HG02981 (cell line): ENCODE measurements around the gene NIN.

ENCODE experiments used
- ATAC-seq: cut with Tn5 transposase; IDR thresholded peaks from one replicate; pipeline ENCODE4 v1.9.1; 2021; ENCODE audit warnings: mild to moderate bottlenecking, moderate library complexity; ENCODE audit not compliant: unreplicated experiment

The NIN gene, protein sequence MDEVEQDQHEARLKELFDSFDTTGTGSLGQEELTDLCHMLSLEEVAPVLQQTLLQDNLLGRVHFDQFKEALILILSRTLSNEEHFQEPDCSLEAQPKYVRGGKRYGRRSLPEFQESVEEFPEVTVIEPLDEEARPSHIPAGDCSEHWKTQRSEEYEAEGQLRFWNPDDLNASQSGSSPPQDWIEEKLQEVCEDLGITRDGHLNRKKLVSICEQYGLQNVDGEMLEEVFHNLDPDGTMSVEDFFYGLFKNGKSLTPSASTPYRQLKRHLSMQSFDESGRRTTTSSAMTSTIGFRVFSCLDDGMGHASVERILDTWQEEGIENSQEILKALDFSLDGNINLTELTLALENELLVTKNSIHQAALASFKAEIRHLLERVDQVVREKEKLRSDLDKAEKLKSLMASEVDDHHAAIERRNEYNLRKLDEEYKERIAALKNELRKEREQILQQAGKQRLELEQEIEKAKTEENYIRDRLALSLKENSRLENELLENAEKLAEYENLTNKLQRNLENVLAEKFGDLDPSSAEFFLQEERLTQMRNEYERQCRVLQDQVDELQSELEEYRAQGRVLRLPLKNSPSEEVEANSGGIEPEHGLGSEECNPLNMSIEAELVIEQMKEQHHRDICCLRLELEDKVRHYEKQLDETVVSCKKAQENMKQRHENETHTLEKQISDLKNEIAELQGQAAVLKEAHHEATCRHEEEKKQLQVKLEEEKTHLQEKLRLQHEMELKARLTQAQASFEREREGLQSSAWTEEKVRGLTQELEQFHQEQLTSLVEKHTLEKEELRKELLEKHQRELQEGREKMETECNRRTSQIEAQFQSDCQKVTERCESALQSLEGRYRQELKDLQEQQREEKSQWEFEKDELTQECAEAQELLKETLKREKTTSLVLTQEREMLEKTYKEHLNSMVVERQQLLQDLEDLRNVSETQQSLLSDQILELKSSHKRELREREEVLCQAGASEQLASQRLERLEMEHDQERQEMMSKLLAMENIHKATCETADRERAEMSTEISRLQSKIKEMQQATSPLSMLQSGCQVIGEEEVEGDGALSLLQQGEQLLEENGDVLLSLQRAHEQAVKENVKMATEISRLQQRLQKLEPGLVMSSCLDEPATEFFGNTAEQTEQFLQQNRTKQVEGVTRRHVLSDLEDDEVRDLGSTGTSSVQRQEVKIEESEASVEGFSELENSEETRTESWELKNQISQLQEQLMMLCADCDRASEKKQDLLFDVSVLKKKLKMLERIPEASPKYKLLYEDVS (N-terminal part only)

DNA sequence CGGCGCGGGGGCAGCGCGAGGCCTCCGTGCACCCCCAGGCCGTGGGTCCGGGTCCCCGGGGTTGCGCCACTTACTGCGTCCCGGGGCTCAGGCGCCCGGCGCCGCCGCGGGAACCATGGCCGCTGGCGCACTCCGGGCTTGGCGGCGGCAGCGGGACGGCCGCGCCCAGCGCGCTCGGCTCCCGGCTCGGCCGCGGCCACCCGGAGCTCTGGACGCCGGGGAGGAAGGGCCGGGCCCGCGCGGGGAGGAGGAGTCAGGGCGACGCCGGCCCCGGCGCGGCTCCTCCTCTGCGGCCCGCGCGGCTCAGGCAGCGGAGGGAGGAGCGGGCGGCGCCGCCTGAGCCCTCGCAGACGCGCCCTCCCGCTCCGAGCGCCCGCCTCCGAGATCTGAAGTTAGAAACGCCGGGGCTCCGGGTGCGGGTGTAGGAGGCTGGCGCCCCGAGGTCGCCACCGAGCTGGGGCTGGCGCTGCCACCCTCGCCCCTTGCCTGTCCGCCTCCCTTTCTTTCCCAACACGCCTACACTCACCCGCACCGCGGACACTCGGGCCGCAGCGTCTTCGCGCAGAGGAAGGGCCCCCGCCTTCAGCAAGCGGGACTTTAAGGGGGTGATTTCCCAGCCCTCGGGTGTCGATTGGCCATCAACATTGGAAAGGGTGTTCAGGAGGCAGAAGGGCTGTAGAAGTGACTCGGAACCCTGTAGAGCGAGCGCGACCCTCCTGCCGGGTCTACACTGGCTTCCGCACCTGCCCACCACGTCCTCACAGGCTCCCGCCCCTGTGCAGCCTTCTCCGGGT is at the start of gene NIN:
TSS of gene NIN (minus strand) at position 231 of the 794 bp plus-strand sequence. CDS start 9,106 bp downstream, outside the sequence.
- ATAC-seq: peak; percentile 78

DNA sequence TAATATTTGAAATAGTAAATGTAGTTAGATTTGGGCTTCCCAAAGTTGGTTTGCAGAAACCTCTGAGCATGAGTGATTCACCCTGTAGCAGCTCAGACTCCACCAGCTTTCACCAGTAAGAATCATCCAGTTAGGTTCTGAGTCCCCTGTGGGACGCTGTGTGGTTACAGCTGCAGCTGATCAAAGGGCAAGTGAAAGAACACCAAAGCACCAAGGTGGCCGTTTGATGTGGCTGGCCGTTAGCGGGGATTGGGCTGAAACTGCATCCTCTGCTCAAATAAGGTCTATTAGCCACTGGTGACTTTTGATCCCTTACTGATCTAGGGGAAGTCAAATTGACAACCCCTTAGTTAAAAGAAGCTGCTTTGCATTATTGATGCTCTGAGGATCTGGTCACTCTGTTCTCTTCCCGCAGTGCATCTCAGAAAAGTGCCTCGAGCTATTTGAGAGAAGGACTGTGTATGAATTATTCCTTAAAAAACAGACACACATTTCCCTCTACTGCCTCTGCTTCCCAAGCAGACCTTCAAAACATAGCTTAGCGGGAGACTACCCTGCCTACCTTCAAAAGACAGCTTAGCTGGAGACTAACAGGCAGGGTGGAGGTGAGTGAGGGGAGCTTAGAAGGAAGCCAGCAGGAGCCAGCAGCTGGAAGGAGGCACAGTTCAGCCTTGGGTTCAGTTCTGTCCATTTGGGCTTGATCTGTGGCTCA is 44.6 kb upstream of the NIN start:
- peak; percentile 91 for ATAC-seq

DNA sequence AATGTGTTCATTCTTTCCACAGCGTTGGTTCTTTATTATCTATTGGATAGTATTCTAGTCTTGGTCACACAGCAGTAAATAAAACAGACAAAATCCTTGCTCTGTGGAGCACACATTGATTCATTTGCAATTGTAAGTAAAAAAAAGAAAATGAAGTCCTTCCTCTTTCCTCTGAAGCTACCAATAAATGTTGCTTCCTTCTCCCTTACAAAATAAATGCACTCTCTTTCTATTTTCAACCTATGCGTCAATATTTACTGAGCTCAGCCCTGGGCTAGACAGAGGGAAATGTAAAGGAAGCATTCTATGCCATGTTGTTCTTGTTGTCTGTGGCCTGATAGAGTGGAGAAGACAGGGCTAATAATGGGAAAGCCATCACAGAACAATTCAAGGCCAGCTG is 43.8 kb upstream of the NIN start:
- no peak for ATAC-seq

DNA sequence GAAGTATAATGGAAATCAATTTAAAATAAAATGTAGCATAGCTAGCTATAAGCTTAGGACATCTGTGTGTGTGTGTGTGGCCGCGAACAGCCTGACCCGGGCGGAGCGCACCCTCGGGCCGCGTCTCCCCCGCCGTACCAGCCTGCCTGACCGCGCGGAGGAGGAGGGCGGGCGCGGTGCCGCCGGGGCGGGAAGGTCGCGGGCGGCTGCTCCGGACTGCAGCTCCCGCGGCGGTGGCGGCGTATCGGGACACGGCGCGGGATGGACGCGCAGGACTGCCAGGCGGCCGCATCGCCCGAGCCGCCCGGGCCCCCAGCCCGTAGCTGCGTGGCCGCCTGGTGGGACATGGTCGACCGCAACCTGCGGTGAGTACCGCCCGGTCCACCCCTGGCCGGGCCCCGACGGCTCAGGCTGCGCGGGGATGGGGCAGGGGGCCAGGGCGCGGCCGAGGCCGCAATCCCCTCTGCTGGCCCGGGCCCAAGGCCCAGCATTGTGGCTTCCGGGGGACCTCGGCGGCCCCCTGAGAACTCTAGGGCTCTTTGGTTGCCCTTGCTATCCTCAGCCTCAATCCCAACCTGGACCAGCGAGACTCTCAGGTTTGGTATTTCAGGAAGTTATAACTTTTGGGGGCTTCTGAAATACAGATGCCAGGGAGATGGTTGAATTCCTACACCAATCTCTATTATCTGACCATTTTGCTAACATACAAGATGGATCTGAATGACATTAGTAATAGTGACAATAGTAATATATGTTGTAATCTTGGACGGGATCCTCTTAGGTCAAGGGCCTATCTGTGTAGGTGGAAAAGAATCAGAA is 41.2 kb upstream of the NIN start, which contains the start of gene ABHD12B:
TSS of gene ABHD12B (plus strand) at position 140 of the 819 bp plus-strand sequence. CDS start at position 262, 122 bp downstream.
- no peak for ATAC-seq

DNA sequence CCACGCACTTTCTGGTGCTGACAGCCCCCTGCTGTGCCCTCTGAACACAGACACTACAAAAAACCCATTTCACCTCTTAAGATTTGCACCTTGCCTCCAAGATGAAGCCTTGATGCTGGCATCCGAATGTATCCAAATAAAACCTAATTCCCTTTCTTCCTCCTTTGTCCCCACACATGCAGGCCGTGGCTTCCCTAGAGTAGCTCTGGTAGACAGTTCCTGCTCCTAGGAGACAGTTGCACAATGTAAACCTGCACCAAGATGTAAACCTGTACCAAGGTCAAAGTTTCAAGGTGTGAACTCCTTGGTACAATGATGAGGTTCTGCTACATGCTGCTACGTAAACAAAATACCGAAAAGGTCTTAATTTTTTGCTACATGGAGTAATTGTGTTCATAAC is 40.3 kb upstream of the NIN start:
- ATAC-seq: no peak

DNA sequence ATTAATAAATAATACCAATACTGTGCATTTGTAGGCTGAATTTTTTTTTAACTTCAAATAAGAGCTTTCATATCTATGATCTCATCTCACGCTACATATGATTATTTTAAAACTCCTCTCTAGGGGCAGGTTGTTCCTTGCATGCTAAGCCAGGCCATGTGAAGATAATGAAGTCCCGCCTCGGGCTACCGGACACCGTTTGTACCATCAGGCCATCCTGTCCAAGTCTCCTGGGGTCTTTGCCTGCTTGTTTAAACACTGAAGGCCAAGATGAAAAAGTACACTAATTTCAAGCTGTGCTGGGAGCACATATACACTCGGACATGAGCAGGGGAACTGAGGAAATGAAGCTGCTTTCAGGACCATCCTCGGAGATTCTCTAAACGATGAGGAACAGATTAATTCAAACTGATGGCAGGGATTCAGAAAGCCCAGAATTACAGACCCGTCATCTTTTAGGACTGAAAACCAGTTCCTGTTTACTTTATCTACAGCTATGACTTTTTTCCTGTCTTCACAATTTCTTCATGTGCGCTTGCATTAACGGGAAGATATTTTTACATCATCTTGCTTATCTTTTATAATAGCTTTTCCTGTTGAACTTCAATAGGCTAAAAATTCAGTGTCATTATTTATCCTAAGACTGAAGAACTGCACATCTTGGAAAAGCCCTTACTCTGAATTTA is 34.6 kb upstream of the NIN start:
- ATAC-seq: no peak

DNA sequence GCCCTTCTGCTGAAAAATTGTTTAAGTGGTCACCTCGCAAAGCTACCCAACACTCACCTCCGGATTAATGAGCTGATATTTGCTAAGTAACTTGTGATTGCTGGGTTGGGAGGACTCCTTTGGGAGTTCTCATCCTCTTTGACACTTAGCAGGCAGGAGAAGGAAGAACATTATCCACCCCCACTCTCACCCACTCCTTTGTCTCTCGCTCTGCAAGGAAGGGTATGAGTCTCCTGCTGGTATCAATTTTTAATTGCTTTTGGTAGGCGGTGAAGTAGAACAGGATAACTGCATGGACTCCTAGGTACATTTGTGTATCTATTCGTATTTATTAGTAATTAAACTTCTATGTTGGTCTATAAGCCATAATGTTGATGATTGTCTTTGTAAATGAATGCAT is 34.0 kb upstream of the NIN start:
- no peak for ATAC-seq

DNA sequence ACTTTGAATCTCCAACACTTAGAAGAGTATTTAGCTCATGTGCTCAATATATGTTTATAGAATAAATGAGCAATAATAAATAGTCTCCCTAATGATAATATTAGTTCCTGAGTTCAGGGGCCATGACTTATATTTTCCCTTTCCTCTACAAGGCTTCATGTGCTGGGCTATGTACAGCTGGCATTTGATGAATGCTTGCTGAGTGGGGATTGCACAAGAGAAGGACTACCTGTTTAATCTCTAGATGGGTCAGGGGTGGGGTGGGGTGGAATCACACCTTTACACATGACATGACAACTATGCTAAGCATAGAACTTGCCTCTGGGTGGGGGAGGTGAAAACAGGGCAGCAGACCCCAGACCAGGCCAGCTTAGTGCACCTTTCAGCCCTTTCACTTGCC is 33.3 kb upstream of the NIN start:
- no peak for ATAC-seq

DNA sequence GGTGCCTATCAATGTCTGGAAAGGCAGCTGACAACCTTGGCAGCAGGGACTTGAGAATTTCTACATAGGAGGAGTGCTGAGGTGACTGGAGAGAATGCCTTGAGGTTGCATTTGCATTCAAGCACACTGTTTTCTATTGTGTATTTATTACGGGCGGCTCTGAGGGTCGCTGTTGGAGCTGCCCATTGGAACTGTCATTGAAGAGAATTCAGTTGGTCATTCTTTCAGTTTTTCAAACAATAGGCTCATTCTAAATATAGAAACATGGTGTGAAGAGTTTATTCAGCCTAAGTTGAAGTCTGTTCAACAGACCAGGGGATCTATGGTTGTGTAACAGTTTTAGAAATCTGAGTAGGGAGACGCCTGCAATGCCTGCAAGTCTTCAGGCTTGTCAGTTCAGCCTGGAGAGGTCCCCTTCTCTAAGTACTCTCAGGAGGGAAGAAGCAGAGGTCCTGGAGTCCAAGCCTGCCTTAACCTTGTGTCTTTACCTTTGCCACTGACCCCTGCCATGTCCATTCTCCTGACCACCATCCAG is 31.1 kb upstream of the NIN start:
- no peak for ATAC-seq

DNA sequence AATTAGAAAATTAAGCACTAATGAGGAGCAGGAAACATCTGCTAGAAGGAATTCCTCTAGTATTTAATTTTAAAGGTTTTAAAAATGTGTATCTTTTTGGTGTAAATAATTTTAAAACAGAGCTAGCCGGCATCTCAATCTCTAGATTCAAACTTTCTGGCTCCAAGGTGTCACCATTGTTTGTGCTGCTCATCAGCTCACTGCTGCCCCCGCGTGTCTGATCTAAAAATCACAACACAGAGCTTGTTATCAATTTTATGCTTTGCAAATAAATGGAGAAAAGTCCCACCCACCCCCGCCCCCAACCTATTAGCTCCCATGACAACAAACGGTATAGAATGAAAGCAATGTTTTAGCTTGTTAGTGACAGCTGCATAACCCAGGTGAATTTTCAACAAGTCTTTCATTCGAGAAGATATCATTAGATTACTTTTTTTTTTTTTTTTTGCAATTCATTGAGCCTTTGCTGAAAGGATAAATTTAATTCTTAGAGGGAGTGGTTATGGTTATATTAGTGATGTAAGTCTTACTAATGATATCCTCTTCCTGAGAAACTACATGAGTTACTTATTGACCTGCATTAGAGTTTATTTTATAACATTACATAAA is 29.6 kb upstream of the NIN start:
- no peak for ATAC-seq

DNA sequence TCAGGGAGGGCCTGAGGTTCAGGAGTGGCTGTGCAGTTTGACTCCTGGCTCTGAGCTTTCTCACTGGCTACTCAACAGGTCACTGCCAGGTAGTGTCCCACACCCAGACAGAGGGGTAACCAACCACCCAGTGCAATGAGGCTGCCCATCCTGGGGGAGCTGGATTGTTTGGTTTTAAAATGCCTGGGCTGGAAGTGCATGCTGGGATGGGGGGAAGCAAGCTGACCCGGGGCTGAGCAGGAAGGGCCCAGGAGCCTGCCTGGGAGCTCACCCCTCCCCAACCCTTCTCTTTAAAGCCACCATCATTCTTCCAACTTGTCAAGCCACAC is 28.3 kb upstream of the NIN start:
- ATAC-seq: no peak

DNA sequence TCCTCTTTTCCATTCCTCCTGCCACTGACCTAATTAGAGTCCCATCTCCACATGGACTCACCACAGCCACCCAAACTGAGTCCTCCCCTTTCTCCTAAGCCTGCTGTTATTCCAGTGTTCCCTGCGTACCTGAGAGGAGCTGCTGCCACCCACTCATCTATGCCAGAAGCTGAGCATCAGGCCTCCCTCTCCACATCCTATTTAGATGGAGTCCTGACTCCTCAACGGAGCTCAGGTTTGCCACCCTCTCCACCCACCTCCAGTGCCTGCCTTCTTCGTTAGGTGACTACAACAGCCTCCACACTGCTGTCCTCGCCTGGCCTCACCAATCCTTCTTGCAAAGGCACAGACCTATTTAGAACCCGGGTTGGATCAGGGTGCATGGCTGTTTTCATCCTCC is 25.7 kb upstream of the NIN start:
- no peak for ATAC-seq

DNA sequence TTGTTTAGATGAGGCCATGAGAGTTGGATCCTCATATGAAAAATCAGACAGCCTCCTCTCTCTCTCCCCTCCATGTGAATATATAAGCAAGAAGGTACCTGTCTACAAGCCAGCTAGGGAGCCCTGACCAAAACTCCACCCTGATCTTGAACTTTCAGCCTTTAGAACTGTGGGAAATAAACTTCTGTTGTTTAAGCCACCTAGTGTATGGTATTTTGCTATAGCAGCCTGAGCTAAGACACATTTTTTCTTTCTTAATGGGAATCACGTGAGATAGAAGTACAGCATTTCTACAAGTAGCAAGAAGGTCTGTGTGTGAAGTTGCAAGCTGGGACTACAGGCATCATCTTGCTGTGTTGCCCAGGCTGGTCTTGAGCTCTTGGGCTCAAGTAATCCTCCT is 24.6 kb upstream of the NIN start:
- no peak for ATAC-seq

DNA sequence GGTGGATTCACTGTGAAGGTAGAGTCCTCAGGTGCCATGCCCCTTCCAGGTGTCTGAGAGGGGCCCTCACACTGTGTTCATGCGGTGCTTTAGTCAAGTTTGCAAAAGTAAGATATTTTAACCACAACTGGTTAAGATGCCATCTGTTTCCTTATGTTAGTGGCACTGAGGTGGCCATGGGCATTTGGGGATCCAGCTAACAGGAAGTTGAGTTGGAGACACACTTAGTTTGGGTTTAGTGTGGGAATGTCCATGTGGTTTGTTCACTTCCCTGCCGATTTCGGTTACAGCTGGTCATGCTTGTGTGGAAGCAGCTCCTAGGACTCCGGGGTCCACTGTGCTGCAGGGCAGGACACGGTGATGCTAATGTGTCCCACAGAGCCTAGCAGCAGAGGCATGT is 23.6 kb upstream of the NIN start:
- ATAC-seq: no peak

DNA sequence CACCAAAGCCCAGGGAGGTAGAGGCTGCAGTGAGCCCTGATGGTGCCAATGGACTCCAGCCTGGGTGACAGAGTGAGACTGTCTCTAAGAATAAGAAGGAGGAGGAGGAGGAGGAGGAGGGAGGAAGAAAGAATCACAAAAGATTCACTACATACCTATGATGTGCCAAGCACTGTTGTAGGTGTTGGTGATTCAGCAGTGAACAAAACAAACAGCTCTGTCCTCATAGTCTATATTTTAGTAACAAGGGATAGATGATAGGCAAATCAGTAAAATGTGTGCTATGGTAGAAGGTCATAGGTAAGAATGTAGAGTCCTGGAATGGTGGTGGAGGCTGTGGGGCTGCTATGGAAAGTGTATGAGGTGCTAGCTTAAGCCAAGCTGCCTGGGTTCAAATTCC is 22.9 kb upstream of the NIN start:
- no peak for ATAC-seq

DNA sequence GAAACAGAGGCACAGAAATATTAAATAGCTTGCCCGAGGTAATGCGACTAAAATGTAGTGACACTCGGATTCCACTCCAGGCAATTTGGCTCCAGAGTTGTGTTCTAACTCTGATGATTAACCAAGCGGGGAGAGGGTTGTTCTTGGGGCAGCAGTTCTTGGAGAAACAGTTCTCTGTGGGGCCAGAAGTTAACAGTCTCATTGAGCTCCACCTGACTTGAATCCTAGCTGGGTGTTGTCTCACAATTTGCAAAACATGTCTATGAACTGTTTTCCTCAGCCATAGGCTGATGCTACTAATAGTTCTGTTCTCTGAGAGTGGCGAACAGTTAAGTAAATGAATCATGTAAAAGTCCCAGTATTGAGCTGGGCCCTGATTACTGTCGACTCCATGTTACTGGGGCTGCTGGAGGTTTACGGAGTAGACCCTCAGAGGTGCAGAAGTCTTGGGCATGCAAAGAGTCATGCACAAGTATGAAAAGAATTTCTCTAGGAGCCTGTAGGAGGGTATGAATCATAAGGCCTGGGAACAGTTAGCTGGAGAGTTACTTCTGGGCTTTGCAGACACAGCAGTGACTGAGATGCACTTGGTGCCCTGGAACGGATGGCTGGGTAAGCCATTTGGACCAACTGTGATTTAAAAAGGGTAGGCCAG is 15.4 kb upstream of the NIN start:
- no peak for ATAC-seq

DNA sequence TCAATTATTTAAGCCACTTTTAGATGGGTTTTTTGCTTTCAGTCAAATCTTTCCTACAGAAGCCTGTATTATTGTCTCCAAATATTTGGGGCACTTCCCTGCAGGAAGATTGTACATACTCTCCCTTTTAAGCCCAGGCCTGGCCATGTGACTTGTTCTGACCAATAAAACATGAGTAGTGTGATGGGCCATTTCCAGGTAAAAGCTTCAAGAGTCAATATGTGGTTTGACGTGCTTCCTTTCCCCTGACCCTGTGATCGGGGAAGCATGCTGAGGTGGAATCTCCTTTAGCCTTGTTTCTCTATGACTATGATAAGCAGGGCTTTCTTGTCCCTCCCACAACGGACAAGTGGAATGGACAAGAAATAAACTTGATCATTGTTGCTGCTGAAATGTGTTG is 14.2 kb upstream of the NIN start:
- ATAC-seq: no peak
